ENCODE results near the gene GNAQ. TPM values are rescaled to one million over a fixed set of nuclear protein-coding genes. Genes with fewer than 3 reads are reported as not detected.

Gene GNAQ
- total RNA-seq, 1 experiment from 2014 or later = 48.6 TPM

DNA sequence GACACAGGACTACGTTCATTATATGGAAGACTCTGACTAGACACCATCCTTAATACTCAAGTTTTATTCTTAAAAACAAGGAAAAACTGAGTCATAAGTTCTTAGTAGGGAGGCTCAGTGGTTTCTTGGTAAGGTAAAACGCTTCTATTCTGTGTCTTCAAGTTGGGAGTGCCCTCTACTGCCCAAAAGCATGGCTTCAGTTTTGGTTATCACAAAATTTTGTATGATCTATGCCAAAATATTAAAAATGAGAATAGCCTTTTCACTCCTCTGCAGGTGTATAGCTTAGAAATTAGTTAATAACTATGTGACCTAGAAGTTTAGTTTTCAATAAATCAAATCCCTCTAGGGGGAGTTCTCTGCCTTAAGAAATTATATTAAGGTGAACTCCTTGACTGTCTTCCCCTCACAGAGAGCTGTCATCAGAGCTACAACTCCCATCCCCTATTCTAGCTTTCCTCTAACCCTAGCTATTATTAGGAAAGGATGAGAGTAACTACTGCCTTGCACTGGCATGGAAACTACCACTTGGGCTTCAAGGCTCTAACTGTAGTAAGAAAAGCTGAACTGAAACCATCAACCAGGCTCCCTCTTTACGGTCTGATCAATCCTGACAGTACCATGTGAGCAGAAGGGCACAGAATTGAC is 189.7 kb downstream of the GNAQ start:
- no peaks in the 10 kb centered on the region for H3K27me3 Mint-ChIP-seq (ENCODE audit: low read depth)
- Histone ChIP-seq H4K5ac (ENCODE audit: insufficient read length, low read depth, low read length) (no peak overlapping the region), H2BK5ac (ENCODE audit: insufficient read length, low read length) (no peak overlapping the region), H2BK15ac (ENCODE audit: low read depth, low read length) (no peak overlapping the region), H3K4me2 (ENCODE audit: insufficient read depth, insufficient read length, low read length) (no peak overlapping the region), H4K91ac (ENCODE audit: insufficient read length, low read depth, low read length) (no peak overlapping the region), H2BK120ac (ENCODE audit: low read depth, low read length, poor library complexity, severe bottlenecking) (no peak overlapping the region), H2BK20ac (ENCODE audit: low read depth, low read length, poor library complexity, severe bottlenecking) (no peak overlapping the region), H3K27me3 (ENCODE audit: insufficient read depth, low read length) (no peaks in the 10 kb centered on the region), H2AFZ (ENCODE audit: low read length) (no peak overlapping the region), H3K9me3 (ENCODE audit: control insufficient read depth, low read depth, low read length) (no peaks in the 10 kb centered on the region), H3K23me2 (ENCODE audit: insufficient read length, low read depth, low read length, poor library complexity, severe bottlenecking) (no peaks in the 10 kb centered on the region), H3K4me1 (ENCODE audit: insufficient read depth, low read length) (no peaks in the 10 kb centered on the region), H4K8ac (replicated peaks; ENCODE audit: insufficient read length, low read depth, low read length) (no peak overlapping the region), H3K56ac (ENCODE audit: insufficient read length, low read depth, low read length) (no peak overlapping the region), H3K79me2 (ENCODE audit: insufficient read depth, low read length) (no peaks in the 10 kb centered on the region), H3T11ph (ENCODE audit: low read length) (no peak overlapping the region), H3K18ac (ENCODE audit: insufficient read length, low read depth, low read length) (no peak overlapping the region), H3K9ac (ENCODE audit: extremely low read depth, insufficient read length, low read length) (no peak overlapping the region), H3K14ac (ENCODE audit: insufficient read depth, low read length) (no peak overlapping the region), H4K20me1 (ENCODE audit: control insufficient read depth, insufficient read depth, insufficient read length) (no peaks in the 10 kb centered on the region), H3K79me1 (ENCODE audit: insufficient read depth, low read depth, low read length, poor library complexity, severe bottlenecking) (peaks cover 4% of the 10 kb centered on the region), H2AK5ac (ENCODE audit: insufficient read length, low read length) (no peak overlapping the region), H3K23ac (ENCODE audit: insufficient read length, low read depth, low read length) (no peak overlapping the region), H3K4ac (ENCODE audit: low read depth, low read length) (no peak overlapping the region), H2BK12ac (ENCODE audit: insufficient read length, low read depth, low read length) (no peak overlapping the region), H3K27ac (ENCODE audit: insufficient read length, low read depth, low read length) (no peak overlapping the region)
- H3K4me1 Mint-ChIP-seq = peaks cover 6 to 7% of the 10 kb centered on the region in 2 experiments
- DNase-seq = no peak
- no peaks in the 10 kb centered on the region for H3K9me3 Mint-ChIP-seq
- H3K27ac Mint-ChIP-seq = no peak overlapping the region
- H3K4me3 Mint-ChIP-seq = no peak overlapping the region
- WGBS (ENCODE audit: extremely low coverage, insufficient read length, low lambda C conversion rate) = no CpG with 5 or more reads among the region's 3 CpGs
- no peaks in the 10 kb centered on the region; a peak in 1 of 7 replicates for H3K36me3 Mint-ChIP-seq (ENCODE audit: insufficient read depth in 1 of 3, low read depth in 3 of 3)
- TF ChIP-seq, protein P1, sequence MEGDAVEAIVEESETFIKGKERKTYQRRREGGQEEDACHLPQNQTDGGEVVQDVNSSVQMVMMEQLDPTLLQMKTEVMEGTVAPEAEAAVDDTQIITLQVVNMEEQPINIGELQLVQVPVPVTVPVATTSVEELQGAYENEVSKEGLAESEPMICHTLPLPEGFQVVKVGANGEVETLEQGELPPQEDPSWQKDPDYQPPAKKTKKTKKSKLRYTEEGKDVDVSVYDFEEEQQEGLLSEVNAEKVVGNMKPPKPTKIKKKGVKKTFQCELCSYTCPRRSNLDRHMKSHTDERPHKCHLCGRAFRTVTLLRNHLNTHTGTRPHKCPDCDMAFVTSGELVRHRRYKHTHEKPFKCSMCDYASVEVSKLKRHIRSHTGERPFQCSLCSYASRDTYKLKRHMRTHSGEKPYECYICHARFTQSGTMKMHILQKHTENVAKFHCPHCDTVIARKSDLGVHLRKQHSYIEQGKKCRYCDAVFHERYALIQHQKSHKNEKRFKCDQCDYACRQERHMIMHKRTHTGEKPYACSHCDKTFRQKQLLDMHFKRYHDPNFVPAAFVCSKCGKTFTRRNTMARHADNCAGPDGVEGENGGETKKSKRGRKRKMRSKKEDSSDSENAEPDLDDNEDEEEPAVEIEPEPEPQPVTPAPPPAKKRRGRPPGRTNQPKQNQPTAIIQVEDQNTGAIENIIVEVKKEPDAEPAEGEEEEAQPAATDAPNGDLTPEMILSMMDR (conservative IDR thresholded peaks at IDR 0.05) = peak; percentile 49; the same call in 2 of the 3 replicates
